GM19467 (cell line): ENCODE results near the gene SLC15A1.

ENCODE experiments used
- ATAC-seq: cut with Tn5 transposase; IDR thresholded peaks from one replicate; pipeline ENCODE4 v1.9.1; 2021; ENCODE audit warnings: mild to moderate bottlenecking, moderate library complexity; ENCODE audit not compliant: unreplicated experiment

The SLC15A1 gene

GRCh38 chr13:98752467-98753290 is at the start of gene SLC15A1:
SLC15A1 (minus strand) TSS chr13:98752672; CDS start chr13:98752598, 74 bp downstream.
- ATAC-seq = no peak

GRCh38 chr13:98801626-98802418 is 49.4 kb upstream of the SLC15A1 start:
- no peak for ATAC-seq

- no peak for ATAC-seq
These were observed 47.6 kb upstream of the SLC15A1 start for GRCh38 chr13:98800078-98800477.

- no peak for ATAC-seq
These were observed 46.6 kb upstream of the SLC15A1 start for GRCh38 chr13:98798849-98799645.

GRCh38 chr13:98797456-98797855 is 45.0 kb upstream of the SLC15A1 start:
- ATAC-seq = no peak

- ATAC-seq = no peak
These were observed 44.3 kb upstream of the SLC15A1 start for GRCh38 chr13:98796798-98797197.

- no peak for ATAC-seq
These were observed 43.7 kb upstream of the SLC15A1 start for GRCh38 chr13:98796191-98796590.

- no peak for ATAC-seq
These were observed 42.7 kb upstream of the SLC15A1 start for GRCh38 chr13:98795220-98795619.

GRCh38 chr13:98794498-98794897 is 42.0 kb upstream of the SLC15A1 start:
- no peak for ATAC-seq

GRCh38 chr13:98792785-98793495 is 40.5 kb upstream of the SLC15A1 start:
- no peak for ATAC-seq

- no peak for ATAC-seq
These were observed 39.8 kb upstream of the SLC15A1 start for GRCh38 chr13:98792321-98792720.

GRCh38 chr13:98791611-98792010 is 39.1 kb upstream of the SLC15A1 start:
- ATAC-seq = no peak

GRCh38 chr13:98787996-98788395 is 35.5 kb upstream of the SLC15A1 start:
- ATAC-seq = no peak

- no peak for ATAC-seq
These were observed 34.7 kb upstream of the SLC15A1 start for GRCh38 chr13:98787173-98787572.

GRCh38 chr13:98786023-98786422 is 33.6 kb upstream of the SLC15A1 start:
- ATAC-seq = no peak

GRCh38 chr13:98785405-98785804 is 32.9 kb upstream of the SLC15A1 start:
- ATAC-seq = no peak

GRCh38 chr13:98784666-98785065 is 32.2 kb upstream of the SLC15A1 start:
- no peak for ATAC-seq

- ATAC-seq = no peak
These were observed 31.5 kb upstream of the SLC15A1 start for GRCh38 chr13:98783856-98784478.

GRCh38 chr13:98782654-98783053 is 30.2 kb upstream of the SLC15A1 start:
- no peak for ATAC-seq

- no peak for ATAC-seq
These were observed 29.4 kb upstream of the SLC15A1 start for GRCh38 chr13:98781905-98782304.
